WI38 (cell line): ENCODE data around the gene ANKRD10.
A peak's percentile ranks its signal among the peaks of the same experiment; 100 is the strongest.

Experiments used
- H3K4me3 ChIP-seq: 2 replicates; pipeline ENCODE4 v1.5.1; 2011; ENCODE audit warnings: low read depth, mild to moderate bottlenecking, control low read depth, low read length
- TF ChIP-seq, protein P1 (sequence below): IDR thresholded peaks from 2 replicates; pipeline ENCODE4 v1.5.1; 2012; ENCODE audit warnings: low read depth, mild to moderate bottlenecking, control low read depth, low read length

The ANKRD10 gene

DNA sequence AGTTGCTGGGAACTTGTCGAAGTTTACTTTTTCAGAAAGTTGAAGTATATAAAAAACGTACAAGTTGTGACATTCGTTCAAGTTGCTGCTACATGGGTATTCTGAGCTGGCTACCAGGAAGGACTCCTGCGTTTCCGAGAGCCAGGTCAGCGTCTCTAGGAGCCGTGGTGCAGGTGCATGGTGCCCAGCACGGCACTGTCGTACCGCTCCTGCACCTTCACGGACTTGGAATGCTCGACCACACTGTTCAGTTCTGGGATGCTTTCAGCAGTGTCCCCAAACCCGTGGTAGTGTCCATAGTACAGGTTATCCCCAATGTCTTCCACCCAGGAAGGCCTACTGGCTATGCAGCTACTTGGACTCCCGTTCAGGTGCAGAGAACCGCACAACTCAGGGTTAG, 35.4 kb downstream of the ANKRD10 start:
- TF ChIP-seq, protein P1, sequence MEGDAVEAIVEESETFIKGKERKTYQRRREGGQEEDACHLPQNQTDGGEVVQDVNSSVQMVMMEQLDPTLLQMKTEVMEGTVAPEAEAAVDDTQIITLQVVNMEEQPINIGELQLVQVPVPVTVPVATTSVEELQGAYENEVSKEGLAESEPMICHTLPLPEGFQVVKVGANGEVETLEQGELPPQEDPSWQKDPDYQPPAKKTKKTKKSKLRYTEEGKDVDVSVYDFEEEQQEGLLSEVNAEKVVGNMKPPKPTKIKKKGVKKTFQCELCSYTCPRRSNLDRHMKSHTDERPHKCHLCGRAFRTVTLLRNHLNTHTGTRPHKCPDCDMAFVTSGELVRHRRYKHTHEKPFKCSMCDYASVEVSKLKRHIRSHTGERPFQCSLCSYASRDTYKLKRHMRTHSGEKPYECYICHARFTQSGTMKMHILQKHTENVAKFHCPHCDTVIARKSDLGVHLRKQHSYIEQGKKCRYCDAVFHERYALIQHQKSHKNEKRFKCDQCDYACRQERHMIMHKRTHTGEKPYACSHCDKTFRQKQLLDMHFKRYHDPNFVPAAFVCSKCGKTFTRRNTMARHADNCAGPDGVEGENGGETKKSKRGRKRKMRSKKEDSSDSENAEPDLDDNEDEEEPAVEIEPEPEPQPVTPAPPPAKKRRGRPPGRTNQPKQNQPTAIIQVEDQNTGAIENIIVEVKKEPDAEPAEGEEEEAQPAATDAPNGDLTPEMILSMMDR: no peak
- H3K4me3 ChIP-seq: no peak overlapping the region

DNA sequence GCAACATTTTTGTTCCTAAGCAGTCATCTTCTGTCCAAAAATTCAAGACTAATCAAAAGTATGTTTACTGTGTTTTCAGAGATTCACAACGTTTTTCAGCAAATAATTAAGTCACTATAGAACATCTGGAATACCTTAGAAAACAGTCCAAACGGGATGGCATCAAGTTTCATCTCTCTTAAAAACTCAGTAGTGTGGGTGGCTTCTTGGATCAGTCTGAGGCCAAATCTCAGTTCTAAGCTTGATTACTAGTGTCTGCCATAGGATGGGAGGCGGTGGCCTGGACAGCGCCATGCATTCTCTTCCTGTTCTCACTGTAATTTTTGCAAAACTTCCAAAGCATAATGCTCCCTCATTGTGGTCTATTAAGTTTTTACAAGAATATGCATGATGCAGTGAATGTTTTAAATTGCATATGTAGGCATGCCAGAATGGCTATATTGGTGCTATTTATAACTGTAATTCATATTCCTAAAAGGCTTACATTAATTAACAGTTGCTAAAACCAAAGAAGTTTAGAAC, 37.1 kb downstream of the ANKRD10 start:
- H3K4me3 ChIP-seq: no peak overlapping the region
- TF ChIP-seq, protein P1: no peak

DNA sequence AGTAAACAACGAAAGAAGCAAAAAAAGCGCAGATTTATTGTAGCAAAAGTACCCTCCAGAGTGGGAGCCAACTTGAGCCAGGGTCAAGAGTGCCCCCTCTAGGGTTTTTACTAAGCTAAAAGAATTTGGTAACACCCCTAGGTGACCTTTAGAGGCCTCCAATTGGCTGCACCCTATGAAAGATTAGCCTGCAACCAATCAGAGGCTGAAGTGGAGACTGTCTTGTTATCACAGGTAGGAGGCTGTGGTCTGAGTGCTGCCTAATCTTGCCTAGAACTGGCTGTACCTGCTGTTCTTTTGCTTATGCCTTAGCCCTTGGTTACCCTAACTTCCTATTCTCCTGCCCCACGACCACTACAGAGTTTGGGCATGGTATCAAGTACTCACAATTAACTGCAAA, 38.3 kb downstream of the ANKRD10 start:
- no peak overlapping the region for H3K4me3 ChIP-seq
- TF ChIP-seq, protein P1: no peak

DNA sequence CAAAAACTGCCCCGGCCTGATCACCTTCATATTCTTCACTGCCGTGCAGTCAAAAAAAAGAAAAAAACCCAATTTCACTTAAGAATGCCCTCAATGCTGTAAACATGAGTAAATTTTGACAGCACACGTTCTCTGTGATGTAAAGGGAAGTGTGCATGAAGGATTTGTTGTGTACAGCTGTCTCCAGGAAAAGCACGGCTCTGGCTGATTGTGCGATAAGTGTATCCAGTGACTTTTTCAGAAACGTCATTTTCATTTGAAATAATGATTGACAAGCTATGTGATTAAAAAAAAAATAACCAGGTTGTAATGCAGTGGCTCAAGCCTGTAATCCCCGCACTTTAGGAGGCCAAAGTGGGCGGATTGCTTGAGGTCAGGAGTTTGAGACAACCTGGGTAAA, 39.6 kb downstream of the ANKRD10 start:
- TF ChIP-seq, protein P1: no peak
- H3K4me3 ChIP-seq: peak overlapping the region; percentile 35; the same call in 1 of the 2 replicates

DNA sequence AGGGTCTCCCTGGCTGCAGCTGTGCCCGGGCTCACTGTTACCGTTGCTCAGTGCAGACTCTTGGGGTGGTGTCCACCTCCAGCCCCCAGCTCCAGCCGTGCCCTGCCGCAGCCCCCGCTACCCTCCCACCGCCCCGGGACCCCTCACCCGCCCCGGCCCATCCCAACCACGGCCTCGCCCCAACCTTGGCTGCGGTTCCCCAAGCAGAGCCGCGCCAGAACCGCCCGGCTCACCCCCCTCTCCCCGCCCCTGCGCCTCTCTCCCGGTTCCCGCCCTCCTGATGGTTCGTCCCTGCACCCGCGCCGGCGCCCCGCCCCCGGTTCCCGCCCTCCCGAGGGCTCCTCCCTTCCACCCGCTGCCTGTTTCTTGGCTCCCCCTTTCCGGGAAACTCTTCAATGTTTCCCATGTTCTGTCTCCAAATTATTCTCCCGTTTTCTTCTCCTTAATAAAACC, 40.3 kb downstream of the ANKRD10 start:
- H3K4me3 ChIP-seq: peak overlapping the region; percentile 55
- TF ChIP-seq, protein P1: no peak

DNA sequence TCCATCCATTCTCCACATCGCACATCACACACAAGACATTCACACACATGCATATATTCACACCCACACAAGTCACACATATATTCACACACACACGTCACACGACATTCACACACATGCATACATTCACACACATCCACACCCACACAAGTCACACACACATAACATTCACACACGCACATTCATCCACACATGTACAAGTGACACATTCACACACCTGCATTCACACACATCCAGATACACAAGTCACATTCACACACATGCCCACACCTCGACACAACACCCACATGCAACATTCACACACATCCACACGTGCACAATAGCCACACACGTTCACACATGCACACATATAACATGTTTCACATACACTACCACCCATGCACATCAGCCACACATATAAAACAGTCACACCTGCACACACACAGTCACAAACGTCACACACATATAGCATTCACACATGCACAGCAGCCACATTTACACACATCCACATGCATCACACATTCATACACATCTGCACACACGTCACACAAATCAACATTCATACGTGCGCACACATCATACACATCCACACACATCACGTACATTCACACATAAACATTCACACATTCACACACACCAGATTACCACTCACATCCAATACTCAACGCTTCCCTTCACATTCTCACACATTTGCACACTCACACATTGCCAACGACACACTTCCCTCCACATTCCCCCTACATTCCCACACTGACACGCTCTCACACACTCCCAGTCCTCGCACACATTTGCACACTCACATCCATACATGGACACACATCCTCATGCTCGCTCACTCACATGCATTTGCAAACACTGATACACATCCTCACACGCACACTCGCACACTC, 41.0 kb downstream of the ANKRD10 start:
- TF ChIP-seq, protein P1: no peak
- H3K4me3 ChIP-seq: peak overlapping the region; percentile 55
